Fibroblast of the aortic adventitia (primary cell): ENCODE measurements around the gene RNASE2. TPM values are rescaled to one million over a fixed set of nuclear protein-coding genes. Genes with fewer than 3 reads are reported as not detected.

Experiments used
- DNase-seq: peaks from one replicate; pipeline ENCODE4 v3.0.0-alpha.2; 2010; ENCODE audit warnings: low read depth
- H3K4me3 ChIP-seq: 2 replicates; pipeline ENCODE4 v1.5.1; 2011; ENCODE audit warnings: low read depth, mild to moderate bottlenecking, control low read depth, low read length, moderate library complexity
- total RNA-seq: library from RNA; depleted of rRNA; stranded (reverse); fragments of >200 nt; gene quantifications from 2 replicates; pipeline ENCODE4 v1.2.3, GENCODE V29; 2012; ENCODE audit warnings: low replicate concordance
- TF ChIP-seq, protein P1 (sequence below): IDR thresholded peaks from 2 replicates; pipeline ENCODE4 v1.5.1; 2011; ENCODE audit warnings: mild to moderate bottlenecking, low read length, control low read depth, inconsistent platforms; ENCODE audit not compliant: insufficient read depth

RNASE2 gene
- total RNA-seq, 1 donor: not detected

GRCh38 chr14:20989471-20989786 is 34.1 kb downstream of the RNASE2 start:
- TF ChIP-seq, protein P1, sequence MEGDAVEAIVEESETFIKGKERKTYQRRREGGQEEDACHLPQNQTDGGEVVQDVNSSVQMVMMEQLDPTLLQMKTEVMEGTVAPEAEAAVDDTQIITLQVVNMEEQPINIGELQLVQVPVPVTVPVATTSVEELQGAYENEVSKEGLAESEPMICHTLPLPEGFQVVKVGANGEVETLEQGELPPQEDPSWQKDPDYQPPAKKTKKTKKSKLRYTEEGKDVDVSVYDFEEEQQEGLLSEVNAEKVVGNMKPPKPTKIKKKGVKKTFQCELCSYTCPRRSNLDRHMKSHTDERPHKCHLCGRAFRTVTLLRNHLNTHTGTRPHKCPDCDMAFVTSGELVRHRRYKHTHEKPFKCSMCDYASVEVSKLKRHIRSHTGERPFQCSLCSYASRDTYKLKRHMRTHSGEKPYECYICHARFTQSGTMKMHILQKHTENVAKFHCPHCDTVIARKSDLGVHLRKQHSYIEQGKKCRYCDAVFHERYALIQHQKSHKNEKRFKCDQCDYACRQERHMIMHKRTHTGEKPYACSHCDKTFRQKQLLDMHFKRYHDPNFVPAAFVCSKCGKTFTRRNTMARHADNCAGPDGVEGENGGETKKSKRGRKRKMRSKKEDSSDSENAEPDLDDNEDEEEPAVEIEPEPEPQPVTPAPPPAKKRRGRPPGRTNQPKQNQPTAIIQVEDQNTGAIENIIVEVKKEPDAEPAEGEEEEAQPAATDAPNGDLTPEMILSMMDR: no peak
- DNase-seq: no peak
- H3K4me3 ChIP-seq: peak overlapping the region; percentile 45

- TF ChIP-seq, protein P1: peak; percentile 45
- peak within 1 kb of the TSS; percentile 89 for H3K4me3 ChIP-seq
These were observed 34.7 kb downstream of the RNASE2 start, which contains the start of gene METTL17 for GRCh38 chr14:20989787-20990600. TSS of gene METTL17 (plus strand) at chr14:20989980. CDS start at chr14:20990003, 23 bp downstream.

DNA sequence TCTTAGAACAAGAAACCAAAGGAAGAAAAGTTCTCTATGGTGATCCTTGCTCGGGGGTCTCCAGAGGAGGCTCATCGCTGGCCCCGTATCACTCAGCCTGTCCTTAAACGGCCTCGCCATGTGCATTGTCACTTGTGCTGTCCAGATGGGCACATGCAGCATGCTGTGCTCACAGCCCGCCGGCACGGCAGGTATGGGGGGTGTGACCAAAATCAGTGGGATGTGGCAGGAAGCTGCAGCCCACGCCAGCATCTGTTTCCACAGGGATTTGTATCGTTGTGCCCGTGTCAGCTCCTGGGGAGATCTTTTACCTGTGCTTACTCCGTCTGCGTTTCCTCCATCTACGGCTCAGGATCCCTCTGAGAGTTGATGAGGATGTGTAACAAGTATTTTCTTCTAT is 41.2 kb downstream of the RNASE2 start:
- no peak overlapping the region for H3K4me3 ChIP-seq
- TF ChIP-seq, protein P1: no peak
- no peak for DNase-seq

More at GRCh38 chr14:20989787-20990600, 34.7 kb downstream of the RNASE2 start, which contains the start of gene METTL17:
- peak; percentile 98 for DNase-seq

- TF ChIP-seq, protein P1: no peak
- DNase-seq: no peak
- H3K4me3 ChIP-seq: no peak overlapping the region
These were observed 41.8 kb downstream of the RNASE2 start for GRCh38 chr14:20997115-20997514.

GRCh38 chr14:20997564-20997963 is 42.3 kb downstream of the RNASE2 start:
- TF ChIP-seq, protein P1: no peak
- DNase-seq: no peak
- H3K4me3 ChIP-seq: no peak overlapping the region

DNA sequence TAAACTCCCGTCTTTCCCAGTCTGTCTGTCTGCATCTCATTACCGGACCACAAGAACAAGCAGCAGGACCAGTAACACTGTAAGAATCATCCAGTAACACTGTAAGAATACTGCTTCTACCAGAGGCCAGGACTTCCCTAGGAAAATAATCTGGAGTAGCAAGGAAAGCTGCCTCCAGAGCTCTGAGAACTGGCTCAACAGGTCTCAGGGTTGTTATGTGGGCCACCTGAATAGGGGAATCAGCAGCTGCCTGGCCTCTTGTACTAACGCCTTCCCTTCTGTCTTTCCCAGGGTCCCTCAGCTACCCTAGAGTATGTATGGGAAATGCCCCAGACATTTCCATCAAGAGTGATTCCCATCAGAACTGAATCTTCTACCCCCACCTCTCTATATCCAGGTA is 42.9 kb downstream of the RNASE2 start:
- no peak for DNase-seq
- TF ChIP-seq, protein P1: no peak
- H3K4me3 ChIP-seq: no peak overlapping the region
